ENCODE data around the gene SNAP23. TPM values are rescaled to one million over a fixed set of nuclear protein-coding genes. Genes with fewer than 3 reads are reported as not detected.
A peak's percentile ranks its signal among the peaks of the same experiment; 100 is the strongest.

Gene SNAP23
- total and polyA plus RNA-seq, 2 donors (not counting 1 experiment from before 2014, with no cell fraction given): 52.7 to 133 TPM

- peak overlapping the region; percentile 68 for H3K9ac ChIP-seq (ENCODE audit: low read length)
- WGBS (ENCODE audit: insufficient coverage): 13% methylated on average over 8 of the region's 10 CpGs
- Mint-ChIP-seq H3K4me1 (peaks cover 78% of the 10 kb centered on the region), H3K4me3 (peak overlapping the region; percentile 96), H3K27me3 (no peaks in the 10 kb centered on the region), H3K9me3 (ENCODE audit: insufficient read depth) (no peaks in the 10 kb centered on the region), H3K27ac (peak overlapping the region; percentile 91)
- no peak for DNase-seq
- no peaks in the 10 kb centered on the region for H3K36me3 ChIP-seq (replicated peaks in 1 of 2; ENCODE audit: control extremely low read depth in 1 of 2, control insufficient read depth in 1 of 2, extremely low read depth in 1 of 2, insufficient read depth in 2 of 2, low read length in 1 of 2)
- no peaks in the 10 kb centered on the region for H3K27me3 ChIP-seq (replicated peaks in 1 of 4; ENCODE audit: control extremely low read depth in 1 of 4, control insufficient read depth in 3 of 4, insufficient read depth in 4 of 4, low read length in 3 of 4)
- TF ChIP-seq CTCF (IDR thresholded peaks at IDR 0.05): no peak
- H3K4me2 ChIP-seq (replicated peaks; ENCODE audit: low read depth, low read length, poor library complexity, severe bottlenecking): peak overlapping the region; percentile 79
- H4K20me1 ChIP-seq (ENCODE audit: control insufficient read depth, insufficient read depth, low read length, poor library complexity, severe bottlenecking): no peaks in the 10 kb centered on the region
- ChIA-PET POLR2A (interaction anchor here (1.1 to 1.6 kb wide), 3 partner anchors 10 to 1264 kb away, joined by 3 to 10 read pairs (median 3); partner anchors contain the start of genes CHP1 and STARD9), CTCF (interaction anchor here (1.3 kb wide), 1 partner anchor 11 kb away, joined by 3 read pairs; no protein-coding TSS in a partner anchor)
- H3K4me1 ChIP-seq (ENCODE audit: control insufficient read depth in 2 of 2, insufficient read depth in 2 of 2, low read length in 2 of 2): peaks cover 56 to 68% of the 10 kb centered on the region in 2 donors
- intact Hi-C loops (cut with micrococcal nuclease): loop anchor here (1.0 to 10.0 kb wide), 3 partner anchors 24 to 220 kb away; partner anchors contain the start of genes GANC, HAUS2, LRRC57 and TMEM87A
- H3K79me2 ChIP-seq (ENCODE audit: control insufficient read depth, insufficient read depth, low read length): peaks cover 93% of the 10 kb centered on the region
- no peaks in the 10 kb centered on the region for H3K9me3 ChIP-seq (ENCODE audit: control extremely low read depth in 1 of 3, control insufficient read depth in 2 of 3, insufficient read depth in 1 of 3, low read length in 2 of 3)
- H2AFZ ChIP-seq (ENCODE audit: insufficient read depth, low read depth, low read length, poor library complexity, severe bottlenecking): peak overlapping the region; percentile 66
- peak overlapping the region; percentile 72 to 96 (median 95) for H3K4me3 ChIP-seq (ENCODE audit: control extremely low read depth in 1 of 5, extremely low read depth in 1 of 5, insufficient read depth in 1 of 5, low read depth in 2 of 5, low read length in 4 of 5)
- peak overlapping the region; percentile 64 to 71 for H3K27ac ChIP-seq (ENCODE audit: low read length in 2 of 2)
- no peak for ATAC-seq (ENCODE audit: low read depth)
Observed at GRCh38 chr15:42494998-42495360, 455 bp upstream of the SNAP23 start.

- DNase-seq (no peak), ATAC-seq (ENCODE audit: low read depth) (no peak)
- Histone ChIP-seq H3K4me2 (replicated peaks; ENCODE audit: low read depth, low read length, poor library complexity, severe bottlenecking) (peak overlapping the region; percentile 19), H4K20me1 (ENCODE audit: control insufficient read depth, insufficient read depth, low read length, poor library complexity, severe bottlenecking) (no peaks in the 10 kb centered on the region), H3K27me3 (replicated peaks in 1 of 4; ENCODE audit: control extremely low read depth in 1 of 4, control insufficient read depth in 3 of 4, insufficient read depth in 4 of 4, low read length in 3 of 4) (no peaks in the 10 kb centered on the region), H3K79me2 (ENCODE audit: control insufficient read depth, insufficient read depth, low read length) (peaks cover 92% of the 10 kb centered on the region), H3K4me1 (ENCODE audit: control insufficient read depth in 2 of 2, insufficient read depth in 2 of 2, low read length in 2 of 2) (peaks cover 67 to 77% of the 10 kb centered on the region in 2 donors), H3K36me3 (replicated peaks in 1 of 2; ENCODE audit: control extremely low read depth in 1 of 2, control insufficient read depth in 1 of 2, extremely low read depth in 1 of 2, insufficient read depth in 2 of 2, low read length in 1 of 2) (peaks cover 0 to 8% of the 10 kb centered on the region in 2 experiments), H3K4me3 (ENCODE audit: control extremely low read depth in 1 of 5, extremely low read depth in 1 of 5, insufficient read depth in 1 of 5, low read depth in 2 of 5, low read length in 4 of 5) (no peak overlapping the region), H2AFZ (ENCODE audit: insufficient read depth, low read depth, low read length, poor library complexity, severe bottlenecking) (no peak overlapping the region), H3K9ac (ENCODE audit: low read length) (no peak overlapping the region), H3K9me3 (ENCODE audit: control extremely low read depth in 1 of 3, control insufficient read depth in 2 of 3, insufficient read depth in 1 of 3, low read length in 2 of 3) (no peaks in the 10 kb centered on the region), H3K27ac (ENCODE audit: low read length in 2 of 2) (peak overlapping the region in 1 of 2 donors; percentile 61)
- TF ChIP-seq EZH2 (IDR thresholded peaks at IDR 0.05; ENCODE audit: borderline replicate concordance, insufficient read depth, low read depth, low read length, poor library complexity, severe bottlenecking) (no peak), CTCF (IDR thresholded peaks at IDR 0.05) (no peak)
- Mint-ChIP-seq H3K27ac (peak overlapping the region; percentile 90), H3K4me3 (peak overlapping the region; percentile 75), H3K9me3 (ENCODE audit: insufficient read depth) (no peaks in the 10 kb centered on the region), H3K4me1 (peaks cover 86% of the 10 kb centered on the region), H3K27me3 (no peaks in the 10 kb centered on the region)
- CTCF ChIA-PET: no interaction called here
- whole genome bisulfite sequencing (ENCODE audit: insufficient coverage): 59% methylated on average over 3 of the region's 6 CpGs
- POLR2A ChIA-PET: interaction anchor here (0.7 kb wide), 1 partner anchor 46 kb away, joined by 4 read pairs; no protein-coding TSS in a partner anchor
- intact Hi-C loops (cut with micrococcal nuclease): loop anchor here (10.0 kb wide), 1 partner anchor 224 kb away; the partner anchor contains the start of genes GANC and TMEM87A
Observed at GRCh38 chr15:42498212-42499068, 3.0 kb downstream of the SNAP23 start.

All from B cell (primary cell).